IPS-15b (cell line): ENCODE data around the gene SCYGR4.
A peak's percentile ranks its signal among the peaks of the same experiment; 100 is the strongest.
"Not testable (repeated sequence)": the region's sequence is repeated elsewhere in the genome, so short reads cannot be mapped to it uniquely, and the experiment has no call there.

ENCODE experiments used
- H3K27me3 ChIP-seq: one replicate; pipeline ENCODE4 v1.6.1; 2013; ENCODE audit warnings: low read length; ENCODE audit not compliant: control insufficient read depth, insufficient read depth
- H3K36me3 ChIP-seq: one replicate; pipeline ENCODE4 v1.6.1; 2013; ENCODE audit warnings: low read length; ENCODE audit not compliant: control insufficient read depth, insufficient read depth
- H3K4me1 ChIP-seq: one replicate; pipeline ENCODE4 v1.6.1; 2013; ENCODE audit warnings: mild to moderate bottlenecking, low read length; ENCODE audit not compliant: control insufficient read depth, insufficient read depth
- H3K4me3 ChIP-seq: one replicate; pipeline ENCODE4 v1.5.1; 2013; ENCODE audit warnings: low read depth, low read length
- H3K9ac ChIP-seq: one replicate; pipeline ENCODE4 v1.6.1; 2013; ENCODE audit warnings: low read depth, mild to moderate bottlenecking, low read length
- H3K9me3 ChIP-seq: one replicate; pipeline ENCODE4 v1.6.1; 2013; ENCODE audit warnings: mild to moderate bottlenecking, low read length; ENCODE audit not compliant: control insufficient read depth, insufficient read depth

SCYGR4 gene

GRCh38 chr2:227643990-227644551, 26.8 kb downstream of the SCYGR4 start:
- no peaks in the 10 kb centered on the region for H3K9me3 ChIP-seq
- no peak overlapping the region for H3K9ac ChIP-seq
- no peaks in the 10 kb centered on the region for H3K36me3 ChIP-seq
- no peak overlapping the region for H3K4me3 ChIP-seq
- no peaks in the 10 kb centered on the region for H3K4me1 ChIP-seq
- no peaks in the 10 kb centered on the region for H3K27me3 ChIP-seq

- H3K27me3 ChIP-seq = no peaks in the 10 kb centered on the region
- H3K36me3 ChIP-seq = no peaks in the 10 kb centered on the region
- H3K4me3 ChIP-seq = no peak overlapping the region
- no peaks in the 10 kb centered on the region for H3K4me1 ChIP-seq
- no peaks in the 10 kb centered on the region for H3K9me3 ChIP-seq
- H3K9ac ChIP-seq = no peak overlapping the region
These were observed 36.1 kb downstream of the SCYGR4 start for GRCh38 chr2:227653419-227653818.

- H3K9ac ChIP-seq = no peak overlapping the region
- no peaks in the 10 kb centered on the region for H3K4me1 ChIP-seq
These were observed 37.1 kb downstream of the SCYGR4 start for GRCh38 chr2:227654426-227654825.

GRCh38 chr2:227655454-227655853, 38.2 kb downstream of the SCYGR4 start:
- Histone ChIP-seq H3K9ac (no peak overlapping the region), H3K4me3 (no peak overlapping the region), H3K9me3 (no peaks in the 10 kb centered on the region), H3K4me1 (no peaks in the 10 kb centered on the region), H3K36me3 (no peaks in the 10 kb centered on the region), H3K27me3 (no peaks in the 10 kb centered on the region)

More at GRCh38 chr2:227654426-227654825, 37.1 kb downstream of the SCYGR4 start:
- H3K4me3 ChIP-seq = no peak overlapping the region
- no peaks in the 10 kb centered on the region for H3K9me3 ChIP-seq
- H3K27me3 ChIP-seq = no peaks in the 10 kb centered on the region
- H3K36me3 ChIP-seq = no peaks in the 10 kb centered on the region

- H3K4me3 ChIP-seq = no peak overlapping the region
- no peaks in the 10 kb centered on the region for H3K36me3 ChIP-seq
- no peaks in the 10 kb centered on the region for H3K27me3 ChIP-seq
- no peak overlapping the region for H3K9ac ChIP-seq
- H3K9me3 ChIP-seq = no peaks in the 10 kb centered on the region
- peaks cover 12% of the 10 kb centered on the region for H3K4me1 ChIP-seq
These were observed 40.0 kb downstream of the SCYGR4 start for GRCh38 chr2:227657199-227657845.

GRCh38 chr2:227661025-227661649, 43.8 kb downstream of the SCYGR4 start:
- H3K9ac ChIP-seq = no peak overlapping the region
- no peaks in the 10 kb centered on the region for H3K36me3 ChIP-seq
- H3K4me3 ChIP-seq = peak overlapping the region; percentile 6
- peaks cover 12% of the 10 kb centered on the region for H3K4me1 ChIP-seq
- H3K9me3 ChIP-seq = no peaks in the 10 kb centered on the region
- H3K27me3 ChIP-seq = no peaks in the 10 kb centered on the region

GRCh38 chr2:227661827-227662226, 44.5 kb downstream of the SCYGR4 start:
- Histone ChIP-seq H3K4me1 (peaks cover 12% of the 10 kb centered on the region), H3K27me3 (no peaks in the 10 kb centered on the region), H3K36me3 (no peaks in the 10 kb centered on the region), H3K4me3 (no peak overlapping the region), H3K9me3 (no peaks in the 10 kb centered on the region), H3K9ac (peak overlapping the region; percentile 42)

GRCh38 chr2:227665189-227665940, 48.1 kb downstream of the SCYGR4 start:
- Histone ChIP-seq H3K4me1 (peaks cover 12% of the 10 kb centered on the region), H3K27me3 (no peaks in the 10 kb centered on the region), H3K4me3 (no peak overlapping the region), H3K36me3 (no peaks in the 10 kb centered on the region), H3K9me3 (no peaks in the 10 kb centered on the region), H3K9ac (no peak overlapping the region)

- H3K4me1 ChIP-seq, H3K9me3 ChIP-seq, H3K27me3 ChIP-seq, H3K4me3 ChIP-seq, H3K36me3 ChIP-seq, H3K9ac ChIP-seq: not testable (repeated sequence)
These were observed 49.4 kb downstream of the SCYGR4 start, which contains the start of gene SCYGR5 for GRCh38 chr2:227666631-227667170. TSS of gene SCYGR5 (plus strand) at chr2:227666804. CDS start at chr2:227666804, 0 bp downstream.
